ENCODE results near the gene P2RX1.

DNA sequence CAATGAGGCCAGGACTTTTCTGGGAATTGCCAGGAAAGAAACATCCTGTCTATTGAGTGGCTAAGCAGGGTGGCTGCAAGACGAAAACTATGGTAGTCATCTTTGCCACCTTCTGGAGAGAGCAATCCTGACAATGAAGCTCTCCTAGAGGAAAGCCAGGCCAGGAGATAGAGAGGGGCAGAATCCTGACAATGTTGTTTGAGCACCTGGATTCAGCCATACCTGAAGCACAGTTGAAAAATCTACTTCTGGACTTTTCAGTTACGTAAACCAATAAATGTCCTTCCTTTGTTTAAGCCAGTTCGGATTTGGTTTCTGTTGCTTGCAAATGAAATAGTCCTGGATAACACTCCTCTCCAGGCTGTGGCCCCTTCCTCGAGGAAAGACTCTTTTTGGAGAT, 9.4 kb downstream of the P2RX1 start:
- TF ChIP-seq EZH2 (IDR thresholded peaks at IDR 0.05; ENCODE audit: borderline replicate concordance, low read length): no peak
- TF ChIP-seq, protein P1, sequence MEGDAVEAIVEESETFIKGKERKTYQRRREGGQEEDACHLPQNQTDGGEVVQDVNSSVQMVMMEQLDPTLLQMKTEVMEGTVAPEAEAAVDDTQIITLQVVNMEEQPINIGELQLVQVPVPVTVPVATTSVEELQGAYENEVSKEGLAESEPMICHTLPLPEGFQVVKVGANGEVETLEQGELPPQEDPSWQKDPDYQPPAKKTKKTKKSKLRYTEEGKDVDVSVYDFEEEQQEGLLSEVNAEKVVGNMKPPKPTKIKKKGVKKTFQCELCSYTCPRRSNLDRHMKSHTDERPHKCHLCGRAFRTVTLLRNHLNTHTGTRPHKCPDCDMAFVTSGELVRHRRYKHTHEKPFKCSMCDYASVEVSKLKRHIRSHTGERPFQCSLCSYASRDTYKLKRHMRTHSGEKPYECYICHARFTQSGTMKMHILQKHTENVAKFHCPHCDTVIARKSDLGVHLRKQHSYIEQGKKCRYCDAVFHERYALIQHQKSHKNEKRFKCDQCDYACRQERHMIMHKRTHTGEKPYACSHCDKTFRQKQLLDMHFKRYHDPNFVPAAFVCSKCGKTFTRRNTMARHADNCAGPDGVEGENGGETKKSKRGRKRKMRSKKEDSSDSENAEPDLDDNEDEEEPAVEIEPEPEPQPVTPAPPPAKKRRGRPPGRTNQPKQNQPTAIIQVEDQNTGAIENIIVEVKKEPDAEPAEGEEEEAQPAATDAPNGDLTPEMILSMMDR (IDR thresholded peaks at IDR 0.05; ENCODE audit: low read length): no peak
